IMR-90 (cell line): Measurements from ENCODE around the gene BGN.

Experiments
- BHLHE40 ChIP-seq: fragments of 150-350 bp; IDR thresholded peaks from 2 replicates; pipeline ENCODE4 v1.6.1; 2016; ENCODE audit warnings: mild to moderate bottlenecking, low read depth, low read length
- CEBPB ChIP-seq: IDR thresholded peaks from 2 replicates; pipeline ENCODE4 v1.6.1; 2012; ENCODE audit warnings: low read depth, low read length, improper control_type of control experiment
- CHD1 ChIP-seq: IDR thresholded peaks from 2 replicates; pipeline ENCODE4 v1.6.1; 2012; ENCODE audit warnings: low read depth, low read length, improper control_type of control experiment
- CTCF ChIP-seq: conservative IDR thresholded peaks from 2 replicates; pipeline ENCODE4 v1.5.1; 2012; ENCODE audit warnings: mild to moderate bottlenecking, low read depth, low read length, improper control_type of control experiment
- ELK1 ChIP-seq: fragments of 150-350 bp; IDR thresholded peaks from 2 replicates; pipeline ENCODE4 v1.6.1; 2016; ENCODE audit warnings: low read depth, mild to moderate bottlenecking, low read length, moderate library complexity, borderline replicate concordance
- MAFK ChIP-seq: IDR thresholded peaks from 2 replicates; pipeline ENCODE4 v1.6.1; 2012; ENCODE audit warnings: low read depth, low read length, improper control_type of control experiment
- MAZ ChIP-seq: IDR thresholded peaks from 2 replicates; pipeline ENCODE4 v1.6.1; 2012; ENCODE audit warnings: low read depth, mild to moderate bottlenecking, low read length, improper control_type of control experiment, moderate library complexity, borderline replicate concordance
- MXI1 ChIP-seq: IDR thresholded peaks from 2 replicates; pipeline ENCODE4 v1.6.1; 2012; ENCODE audit warnings: low read depth, mild to moderate bottlenecking, low read length, moderate library complexity, borderline replicate concordance
- POLR2A ChIP-seq: IDR thresholded peaks from 2 replicates; pipeline ENCODE4 v1.6.1; 2012; ENCODE audit warnings: mild to moderate bottlenecking, low read depth, low read length
- RAD21 ChIP-seq: IDR thresholded peaks from 2 replicates; pipeline ENCODE4 v1.6.1; 2012; ENCODE audit warnings: low read length, improper control_type of control experiment
- RCOR1 ChIP-seq: IDR thresholded peaks from 2 replicates; pipeline ENCODE4 v1.6.1; 2012; ENCODE audit warnings: mild to moderate bottlenecking, low read length, improper control_type of control experiment; ENCODE audit not compliant: insufficient replicate concordance
- RFX5 ChIP-seq: IDR thresholded peaks from 2 replicates; pipeline ENCODE4 v1.8.0; 2012; ENCODE audit warnings: low read depth, mild to moderate bottlenecking, low read length, moderate library complexity
- SMC3 ChIP-seq: fragments of 150-350 bp; IDR thresholded peaks from 2 replicates; pipeline ENCODE4 v1.6.1; 2016; ENCODE audit warnings: low read depth, mild to moderate bottlenecking, antibody characterized with exemption, low read length, moderate library complexity
- USF2 ChIP-seq: fragments of 150-350 bp; IDR thresholded peaks from 2 replicates; pipeline ENCODE4 v1.6.1; 2017; ENCODE audit warnings: mild to moderate bottlenecking, antibody characterized with exemption, low read length, low read depth

GRCh38 chrX:153521034-153521433 is 26.3 kb downstream of the BGN start:
- TF ChIP-seq MAZ (no peak), CTCF (no peak), POLR2A (no peak), MXI1 (no peak), RAD21 (no peak), USF2 (no peak), MAFK (no peak), CEBPB (no peak), SMC3 (no peak), BHLHE40 (no peak), RFX5 (no peak), RCOR1 (no peak), ELK1 (no peak), CHD1 (no peak)
